Epithelial cell of esophagus (primary cell): ENCODE results near the gene HSDL2.

Source experiments
- DNase-seq: peaks from one replicate; pipeline ENCODE4 v3.0.0; 2010; ENCODE audit warnings: low read depth
- H3K4me3 ChIP-seq: 2 replicates; pipeline ENCODE4 v1.5.1; 2011; ENCODE audit warnings: mild to moderate bottlenecking, low read length, control low read depth
- TF ChIP-seq, protein P1 (sequence below): IDR thresholded peaks from 2 replicates; pipeline ENCODE4 v1.5.1; 2011; ENCODE audit warnings: low read depth, mild to moderate bottlenecking, low read length, control low read depth, inconsistent platforms; ENCODE audit not compliant: insufficient read depth; ENCODE audit errors: missing control alignments

The HSDL2 gene

DNA sequence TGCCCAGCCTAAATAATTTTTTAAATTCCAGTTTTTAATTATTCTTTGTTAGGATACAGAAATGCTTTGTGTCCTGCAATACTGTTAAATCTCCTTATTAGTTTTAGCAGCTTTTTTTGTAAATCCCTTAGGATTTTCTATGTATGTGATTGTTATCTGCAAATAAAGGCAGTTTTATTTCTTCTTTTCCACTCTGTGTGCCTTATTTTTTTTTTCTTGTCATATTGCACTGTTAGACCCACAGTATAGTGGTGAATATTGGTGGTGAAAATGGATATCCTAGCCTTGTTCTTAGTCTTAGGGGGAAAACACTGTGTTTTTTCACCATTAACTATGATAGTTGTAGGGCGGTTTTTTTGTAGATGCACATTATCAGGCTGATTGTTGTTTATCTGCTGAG lies 95.4 kb downstream of the HSDL2 start:
- no peak overlapping the region for H3K4me3 ChIP-seq
- no peak for DNase-seq
- TF ChIP-seq, protein P1, sequence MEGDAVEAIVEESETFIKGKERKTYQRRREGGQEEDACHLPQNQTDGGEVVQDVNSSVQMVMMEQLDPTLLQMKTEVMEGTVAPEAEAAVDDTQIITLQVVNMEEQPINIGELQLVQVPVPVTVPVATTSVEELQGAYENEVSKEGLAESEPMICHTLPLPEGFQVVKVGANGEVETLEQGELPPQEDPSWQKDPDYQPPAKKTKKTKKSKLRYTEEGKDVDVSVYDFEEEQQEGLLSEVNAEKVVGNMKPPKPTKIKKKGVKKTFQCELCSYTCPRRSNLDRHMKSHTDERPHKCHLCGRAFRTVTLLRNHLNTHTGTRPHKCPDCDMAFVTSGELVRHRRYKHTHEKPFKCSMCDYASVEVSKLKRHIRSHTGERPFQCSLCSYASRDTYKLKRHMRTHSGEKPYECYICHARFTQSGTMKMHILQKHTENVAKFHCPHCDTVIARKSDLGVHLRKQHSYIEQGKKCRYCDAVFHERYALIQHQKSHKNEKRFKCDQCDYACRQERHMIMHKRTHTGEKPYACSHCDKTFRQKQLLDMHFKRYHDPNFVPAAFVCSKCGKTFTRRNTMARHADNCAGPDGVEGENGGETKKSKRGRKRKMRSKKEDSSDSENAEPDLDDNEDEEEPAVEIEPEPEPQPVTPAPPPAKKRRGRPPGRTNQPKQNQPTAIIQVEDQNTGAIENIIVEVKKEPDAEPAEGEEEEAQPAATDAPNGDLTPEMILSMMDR = no peak

DNA sequence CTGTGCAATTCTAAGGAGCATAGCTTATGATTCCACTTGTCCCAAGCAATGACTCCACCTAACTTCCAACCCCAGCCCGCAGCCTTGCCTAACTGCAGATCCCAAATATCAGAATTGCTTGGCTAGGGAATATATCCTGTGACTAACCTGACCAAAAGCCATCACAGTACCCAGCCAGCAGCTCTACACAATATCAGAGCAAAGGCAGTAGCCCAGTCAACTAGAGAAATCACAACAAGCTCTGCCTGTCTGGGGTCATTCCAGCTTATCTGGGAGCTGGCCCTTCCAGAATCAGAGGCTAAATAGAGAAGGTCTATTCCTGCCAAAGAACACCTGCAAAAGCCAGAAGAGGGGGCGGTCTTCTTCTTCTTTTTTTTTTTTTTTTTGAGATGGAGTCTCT lies 97.4 kb downstream of the HSDL2 start:
- DNase-seq = no peak
- TF ChIP-seq, protein P1 = no peak
- H3K4me3 ChIP-seq = no peak overlapping the region

DNA sequence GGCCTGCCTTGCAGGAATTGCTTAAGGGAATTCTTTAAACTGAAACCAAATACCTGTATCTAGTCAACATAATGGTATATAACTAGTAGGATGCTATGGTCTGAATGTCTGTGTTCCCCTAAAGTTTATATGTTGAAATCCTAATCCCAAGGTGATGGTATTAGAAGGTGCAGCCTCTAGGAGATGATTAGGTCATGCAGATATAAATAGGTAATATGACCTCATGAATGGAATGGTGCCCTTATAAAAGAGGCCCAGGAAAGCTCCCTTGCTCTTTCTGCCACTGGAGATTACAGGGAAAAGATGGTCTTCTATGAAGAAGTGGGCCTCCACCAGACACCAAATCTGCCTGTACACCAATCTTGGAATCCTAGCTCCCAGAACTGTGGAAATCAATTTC lies 99.3 kb downstream of the HSDL2 start:
- no peak for DNase-seq
- TF ChIP-seq, protein P1 = no peak
- H3K4me3 ChIP-seq = no peak overlapping the region

DNA sequence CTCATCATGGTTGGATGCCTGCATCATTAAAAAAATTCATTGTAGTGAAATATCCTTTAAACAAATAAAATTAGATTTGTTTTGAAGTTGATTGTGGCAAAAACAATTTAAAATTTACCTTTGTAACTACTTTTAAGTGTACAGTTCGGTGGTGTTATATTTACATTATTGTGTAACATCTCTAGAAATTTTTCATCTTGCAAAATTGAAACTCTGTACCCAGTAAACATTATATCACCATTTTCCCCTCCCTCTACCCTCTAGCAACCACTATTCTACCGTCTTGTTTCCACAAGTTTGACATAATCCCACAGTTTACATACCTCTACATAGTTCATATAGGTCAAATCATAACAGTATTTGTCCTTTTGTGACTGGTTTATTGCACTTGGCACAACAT lies 104.7 kb downstream of the HSDL2 start:
- TF ChIP-seq, protein P1 = no peak
- no peak for DNase-seq
- H3K4me3 ChIP-seq = no peak overlapping the region

DNA sequence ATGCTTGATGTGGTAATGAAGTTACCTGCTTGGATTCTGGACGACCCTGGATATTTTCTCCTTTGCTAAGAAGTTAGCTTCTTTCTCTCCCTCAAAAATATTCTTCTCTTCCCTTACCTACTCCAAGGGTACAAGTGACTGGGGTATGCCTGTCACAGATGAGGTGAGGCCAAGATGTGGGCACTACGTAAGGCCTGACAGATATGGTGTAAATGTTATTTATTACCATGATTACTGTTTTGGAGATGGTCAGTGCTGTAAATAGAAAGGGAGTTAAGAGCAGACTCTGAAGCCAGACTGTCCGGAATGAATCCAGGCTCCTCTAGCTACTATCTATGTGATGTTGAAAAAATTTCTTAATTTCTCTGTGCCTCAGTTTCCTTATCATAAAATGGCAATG lies 105.7 kb downstream of the HSDL2 start:
- DNase-seq = no peak
- peak overlapping the region; percentile 82 for H3K4me3 ChIP-seq
- TF ChIP-seq, protein P1 = no peak

DNA sequence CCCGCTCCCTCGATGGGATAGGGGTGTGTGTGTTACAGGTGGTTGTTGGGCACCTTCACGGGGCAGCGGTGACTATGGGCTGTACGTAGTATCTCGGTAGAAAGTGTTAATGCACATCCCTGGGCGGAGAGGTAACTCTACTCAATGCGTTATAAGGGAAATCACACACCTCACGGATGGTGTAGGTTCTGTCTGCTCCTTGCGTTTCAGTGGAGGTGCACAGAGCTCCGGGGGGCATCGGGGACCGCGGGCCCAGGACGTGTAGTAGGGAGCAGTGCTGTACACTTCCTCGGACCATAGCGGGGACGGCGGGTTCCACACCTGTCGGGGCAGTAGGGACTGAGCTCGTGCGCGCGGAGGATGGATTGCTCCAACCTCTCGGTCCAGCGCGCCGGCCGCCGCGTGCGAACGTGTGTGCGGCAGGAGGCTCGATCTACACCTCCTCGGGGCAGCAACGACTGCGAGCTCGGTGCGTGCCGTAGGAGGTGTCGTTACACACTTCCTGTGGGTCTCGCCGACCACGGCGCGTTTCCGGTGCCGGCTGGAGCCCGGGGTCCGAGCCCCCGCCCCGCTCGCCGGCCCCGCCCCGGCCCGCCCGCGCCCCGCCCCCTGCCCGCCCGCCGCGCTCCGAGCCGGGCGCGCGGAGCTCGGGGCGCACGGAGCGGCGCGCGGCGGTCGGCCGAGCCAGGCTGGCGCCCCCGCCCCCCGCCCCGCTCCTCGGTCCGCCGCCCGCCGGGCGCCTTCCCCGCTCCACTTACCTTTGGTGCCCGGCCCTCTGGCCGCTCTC lies 106.5 kb downstream of the HSDL2 start, which contains the start of gene KIAA1958:
KIAA1958 (plus strand) TSS at position 607 of the 787 bp plus-strand sequence. CDS start 87,254 bp downstream, outside the sequence.
- TF ChIP-seq, protein P1 = no peak
- peak within 1 kb of the TSS; percentile 82 for H3K4me3 ChIP-seq
- DNase-seq = peak; percentile 81

DNA sequence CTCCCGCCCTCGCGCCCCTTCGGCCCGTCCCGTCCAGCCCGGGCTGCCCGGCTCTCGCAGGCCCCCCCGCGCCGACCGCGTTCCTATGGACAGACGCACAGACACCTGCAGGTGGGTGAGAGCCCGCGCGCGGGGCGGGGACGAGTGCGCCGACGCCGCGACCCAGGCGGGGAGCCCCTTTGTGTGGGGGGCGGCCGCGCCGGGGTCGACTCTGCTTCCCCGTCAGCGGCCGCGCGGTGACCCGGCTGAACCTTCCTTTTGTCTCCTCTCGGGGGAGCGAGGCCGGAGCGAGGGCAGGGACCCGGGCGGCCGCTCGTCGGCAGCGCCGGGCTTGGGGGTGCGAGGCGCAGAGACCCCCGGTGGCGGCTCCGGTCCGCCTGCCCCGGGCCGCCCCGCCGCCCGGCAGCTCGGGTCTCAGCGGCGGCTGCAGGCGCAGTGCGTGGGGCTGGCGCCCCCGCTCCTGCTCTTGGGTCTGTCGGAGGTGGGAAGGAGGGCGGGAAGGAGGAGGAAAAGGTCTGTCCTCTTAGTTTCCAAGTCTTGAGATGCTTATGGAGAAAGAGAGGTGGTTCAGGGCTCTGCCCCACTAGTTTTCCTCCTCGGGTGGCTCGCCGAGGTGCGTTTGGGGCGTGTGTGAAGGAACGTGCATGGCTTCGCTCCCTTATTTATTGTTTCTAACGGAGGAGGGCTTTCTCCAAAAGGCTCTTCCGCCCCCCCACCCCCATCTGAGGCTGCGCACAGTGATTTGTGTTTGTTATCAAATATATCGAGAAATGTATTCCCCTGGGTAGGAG lies 107.3 kb downstream of the HSDL2 start:
- DNase-seq = peak; percentile 61
- TF ChIP-seq, protein P1 = no peak
- H3K4me3 ChIP-seq = peak overlapping the region; percentile 82
